NK-92 treated with Interleukin-12 subunit alpha and Interleukin-12 subunit beta, amount 100 ng/mL, for 24 hours (cell line): Measurements from ENCODE around the gene EXD1.

Source experiments
- DNase-seq: peaks from one replicate; lab custom pipeline; 2025; lab: John Stamatoyannopoulos, UW

EXD1 gene

GRCh38 chr15:41231422-41232226, 1.1 kb upstream of the EXD1 start:
- DNase-seq, result no peak

DNA sequence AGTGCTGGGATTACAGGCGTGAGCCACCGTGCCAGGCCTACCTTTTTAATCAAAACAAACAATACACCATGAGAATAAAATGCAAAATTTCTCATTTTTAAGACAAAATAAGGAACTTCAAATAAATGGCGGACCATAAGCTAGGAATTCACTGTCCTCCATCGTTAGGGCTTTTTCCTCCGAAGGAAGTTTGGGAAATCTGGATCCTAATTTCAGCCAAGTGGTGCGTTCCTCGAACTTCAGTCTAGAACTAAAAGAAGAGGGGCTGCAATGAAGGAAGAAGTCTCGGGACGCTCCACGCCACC, 260 bp downstream of the EXD1 start:
- DNase-seq, result no peak

DNA sequence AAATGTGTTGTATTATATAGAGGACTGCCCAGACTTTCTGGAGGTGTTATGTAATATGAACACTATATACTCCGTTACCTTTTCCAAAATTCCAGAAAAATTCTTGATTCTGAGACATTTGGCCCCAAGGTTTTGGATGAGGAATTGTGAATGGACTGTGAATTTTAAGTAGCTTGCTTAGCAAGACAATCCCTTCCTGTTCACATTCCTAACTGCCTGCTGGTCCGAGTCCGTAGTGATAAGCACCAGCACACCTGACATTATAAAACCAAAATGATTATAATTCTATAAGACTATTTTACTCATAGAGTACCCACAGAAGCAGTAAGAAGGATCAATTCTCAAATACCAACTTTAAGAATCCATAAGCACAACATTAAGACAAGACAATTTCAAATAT, 11.2 kb downstream of the EXD1 start:
- no peak for DNase-seq

DNA sequence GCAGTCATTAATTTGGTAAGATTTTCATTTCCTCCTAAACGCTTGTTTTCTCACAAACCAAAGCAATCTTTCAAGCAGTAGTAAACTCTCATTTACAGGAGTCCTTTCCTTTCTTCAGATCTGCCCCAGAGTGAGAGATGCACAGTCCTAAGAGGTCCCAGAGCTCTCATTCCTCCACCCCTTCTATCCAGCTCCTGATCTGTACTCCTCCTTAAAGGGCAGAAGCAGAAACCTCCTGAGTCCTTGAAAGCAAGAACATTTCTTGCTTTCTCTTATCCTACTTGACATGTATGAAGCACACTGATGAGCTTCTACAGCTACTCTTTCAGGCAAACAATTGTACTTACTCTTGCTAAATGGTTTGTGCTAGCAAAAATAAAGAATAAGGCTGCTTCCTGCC, 11.7 kb downstream of the EXD1 start:
- no peak for DNase-seq

DNA sequence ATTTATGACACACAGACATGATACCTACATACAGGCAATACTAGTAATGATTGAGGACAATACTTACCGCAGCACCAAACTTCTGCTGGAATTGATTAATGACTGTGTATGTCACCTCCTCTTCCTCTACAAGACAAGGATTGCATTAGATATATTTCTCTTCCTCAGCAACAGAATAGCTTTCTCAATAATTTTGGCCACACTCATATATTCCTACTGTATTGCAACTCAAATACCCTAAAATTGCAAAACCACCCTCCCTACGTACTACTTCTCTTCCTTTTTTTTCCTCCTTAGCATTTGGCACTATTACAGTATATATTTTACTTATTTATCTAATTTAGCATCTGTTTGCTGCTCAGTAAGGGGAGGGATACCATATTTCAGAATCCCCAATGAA, 14.8 kb downstream of the EXD1 start:
- DNase-seq, result no peak

- DNase-seq, result no peak
These were observed 22.7 kb downstream of the EXD1 start for GRCh38 chr15:41207687-41208448.

- DNase-seq, result no peak
These were observed 25.2 kb downstream of the EXD1 start for GRCh38 chr15:41205315-41205714.

GRCh38 chr15:41203395-41203794, 27.2 kb downstream of the EXD1 start:
- no peak for DNase-seq

- no peak for DNase-seq
These were observed 31.1 kb downstream of the EXD1 start for GRCh38 chr15:41199470-41199869.

DNA sequence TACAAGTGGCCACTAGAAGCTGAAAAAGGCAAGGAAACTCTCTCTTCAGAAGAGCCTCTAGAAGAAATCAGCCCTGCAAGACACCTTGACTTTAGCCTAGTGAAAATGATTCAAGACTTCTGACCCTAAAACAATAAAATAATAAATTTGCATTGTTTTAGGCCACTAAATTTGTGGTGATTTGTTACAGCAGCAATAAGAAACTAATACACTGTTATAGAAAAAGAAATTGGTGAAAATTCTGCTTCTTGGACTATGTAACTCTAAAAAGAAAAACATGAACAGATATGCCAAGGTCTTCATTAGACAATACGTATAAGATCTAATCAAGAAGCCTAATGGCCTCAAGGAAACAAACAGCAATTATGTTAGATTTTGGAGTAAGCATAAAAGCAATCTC, 36.1 kb downstream of the EXD1 start:
- DNase-seq, result no peak

- DNase-seq, result no peak
These were observed 47.0 kb downstream of the EXD1 start for GRCh38 chr15:41183581-41183980.

- no peak for DNase-seq
These were observed 48.3 kb downstream of the EXD1 start for GRCh38 chr15:41182266-41182665.

DNA sequence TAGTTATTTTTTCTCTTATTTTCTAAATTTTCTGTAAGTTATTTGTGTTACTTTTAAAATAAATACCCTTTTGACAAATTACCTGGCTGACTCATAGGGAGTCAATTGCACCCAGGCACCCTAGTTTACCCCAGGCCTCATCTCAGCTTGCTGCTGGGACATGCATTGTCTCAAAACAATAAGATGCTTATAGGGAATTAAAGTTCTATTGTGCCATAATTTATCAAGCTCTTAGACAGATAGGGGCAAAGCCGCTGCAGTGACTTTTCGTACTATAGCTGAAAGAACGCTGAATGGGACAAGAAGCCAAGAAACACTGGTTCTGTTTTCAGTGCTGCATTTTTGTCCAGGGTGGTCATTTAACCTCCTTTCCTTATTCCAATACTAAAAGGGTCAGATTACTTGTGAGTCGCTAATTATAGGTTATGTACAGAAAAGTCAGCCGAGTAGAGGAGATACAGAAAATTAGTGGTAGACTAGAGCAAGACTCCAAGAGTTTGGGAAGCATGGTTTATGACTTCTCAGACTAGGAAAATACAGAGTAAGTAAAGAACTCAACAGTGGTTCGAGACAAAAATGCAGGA, 50.3 kb downstream of the EXD1 start:
- no peak for DNase-seq

- no peak for DNase-seq
These were observed 60.8 kb downstream of the EXD1 start for GRCh38 chr15:41169781-41170180.

GRCh38 chr15:41169086-41169485, 61.5 kb downstream of the EXD1 start:
- DNase-seq, result no peak

DNA sequence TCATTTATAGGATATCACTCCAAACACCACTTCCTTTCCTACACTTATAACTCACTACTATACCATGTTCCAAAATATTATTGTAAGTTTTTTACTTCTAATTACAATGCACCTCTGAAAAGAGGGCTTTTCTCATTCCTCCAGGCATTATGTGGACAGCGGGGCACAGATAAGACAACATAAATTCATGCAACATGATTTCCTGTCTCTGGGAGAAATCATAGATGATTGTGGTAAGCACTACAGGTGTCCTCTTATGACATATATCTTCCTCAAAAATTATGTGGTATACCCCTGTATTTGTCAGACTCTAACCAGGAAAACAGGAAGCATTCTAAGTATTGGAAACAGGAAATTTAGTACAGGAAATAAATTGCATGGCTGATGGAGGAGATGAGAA, 68.8 kb downstream of the EXD1 start:
- DNase-seq, result no peak

GRCh38 chr15:41161336-41161735, 69.2 kb downstream of the EXD1 start:
- no peak for DNase-seq

GRCh38 chr15:41160639-41161315, 69.8 kb downstream of the EXD1 start:
- no peak for DNase-seq

- DNase-seq, result no peak
These were observed 76.1 kb downstream of the EXD1 start for GRCh38 chr15:41154412-41154811.

DNA sequence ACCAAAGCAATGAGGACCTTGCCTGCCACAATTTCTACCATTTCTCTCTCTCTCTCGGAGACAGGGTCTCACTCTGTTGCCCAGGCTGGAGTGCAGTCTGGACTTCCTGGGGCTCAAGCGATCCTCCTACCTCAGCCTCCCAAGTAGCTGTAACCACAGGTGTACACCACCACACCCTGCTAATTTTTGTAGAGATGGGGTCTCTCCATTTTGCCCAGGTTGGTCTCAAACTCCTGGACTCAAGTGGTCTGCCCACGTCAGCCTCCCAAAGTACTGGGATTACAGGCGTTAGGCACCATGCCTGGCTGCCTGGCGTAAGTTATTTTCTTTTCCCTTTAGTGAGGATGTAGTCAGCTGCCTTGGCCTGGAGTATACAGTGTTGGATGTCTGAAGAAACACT, 76.8 kb downstream of the EXD1 start:
- no peak for DNase-seq

- DNase-seq, result no peak
These were observed 79.0 kb downstream of the EXD1 start for GRCh38 chr15:41151451-41152005.

GRCh38 chr15:41150279-41150678, 80.3 kb downstream of the EXD1 start:
- DNase-seq, result no peak

- no peak for DNase-seq
These were observed 82.5 kb downstream of the EXD1 start for GRCh38 chr15:41148065-41148464.
